GM18498 (cell line): ENCODE results near the gene EFCAB5.
"Not testable (repeated sequence)": the region's sequence is repeated elsewhere in the genome, so short reads cannot be mapped to it uniquely, and the experiment has no call there.

Source experiments
- ATAC-seq: cut with Tn5 transposase; IDR thresholded peaks from one replicate; pipeline ENCODE4 v1.9.1; 2021; ENCODE audit warnings: mild to moderate bottlenecking, moderate library complexity; ENCODE audit not compliant: unreplicated experiment

The EFCAB5 gene

DNA sequence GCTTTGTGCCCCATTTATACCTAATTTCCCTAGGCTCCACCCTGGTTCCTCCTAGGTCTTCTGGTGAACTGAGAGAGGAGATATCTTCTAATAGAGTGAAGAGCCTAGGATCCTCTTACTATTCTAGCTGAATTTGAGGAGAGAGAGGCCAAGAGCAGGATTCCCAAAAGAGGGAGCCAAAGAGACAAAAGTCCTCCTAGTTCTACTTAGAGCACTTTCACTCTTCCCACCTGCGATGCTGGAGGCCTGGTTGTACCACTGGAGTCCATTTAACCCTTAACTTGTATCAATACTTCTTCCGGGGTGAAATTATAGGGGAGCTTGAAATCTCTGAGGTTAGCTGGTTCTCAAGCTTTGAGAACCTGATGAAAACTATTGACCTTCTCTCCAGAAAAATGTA, 8.1 kb upstream of the EFCAB5 start:
- ATAC-seq, result no peak

DNA sequence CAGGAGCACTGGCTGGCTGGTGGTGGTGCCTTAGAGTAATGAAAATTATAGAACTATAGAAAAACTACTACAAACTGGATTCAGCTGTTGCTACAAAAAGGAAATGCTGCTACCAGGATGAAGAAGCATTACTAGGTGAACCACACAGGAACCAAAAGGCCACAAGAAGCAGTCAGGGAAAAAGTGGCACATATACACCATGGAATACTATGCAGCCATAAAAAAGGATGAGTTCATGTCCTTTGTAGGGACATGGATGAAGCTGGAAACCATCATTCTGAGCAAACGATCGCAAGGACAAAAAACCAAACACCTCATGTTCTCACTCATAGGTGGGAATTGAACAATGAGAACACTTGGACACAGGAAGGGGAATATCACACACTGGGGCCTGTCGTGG, 5.5 kb upstream of the EFCAB5 start:
- not testable (repeated sequence) for ATAC-seq

DNA sequence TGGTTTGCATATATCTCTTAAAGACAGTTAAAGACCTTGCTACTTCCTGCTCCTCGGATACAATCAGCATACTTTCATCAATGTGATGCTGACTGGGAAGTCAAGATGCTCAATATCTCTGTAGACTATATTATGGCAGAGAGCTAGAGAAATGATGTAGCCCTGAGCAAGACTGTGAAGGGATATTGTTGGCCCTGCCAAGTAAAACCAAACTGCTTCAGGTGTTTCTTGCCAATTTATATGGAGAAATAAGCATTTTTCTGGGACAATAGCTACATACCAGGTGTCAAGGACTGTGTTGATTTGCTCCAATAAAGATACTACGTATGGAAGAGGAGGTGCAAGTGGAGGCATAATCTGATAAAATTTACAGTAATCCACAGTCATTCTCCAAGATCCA, 4.7 kb upstream of the EFCAB5 start:
- no peak for ATAC-seq

DNA sequence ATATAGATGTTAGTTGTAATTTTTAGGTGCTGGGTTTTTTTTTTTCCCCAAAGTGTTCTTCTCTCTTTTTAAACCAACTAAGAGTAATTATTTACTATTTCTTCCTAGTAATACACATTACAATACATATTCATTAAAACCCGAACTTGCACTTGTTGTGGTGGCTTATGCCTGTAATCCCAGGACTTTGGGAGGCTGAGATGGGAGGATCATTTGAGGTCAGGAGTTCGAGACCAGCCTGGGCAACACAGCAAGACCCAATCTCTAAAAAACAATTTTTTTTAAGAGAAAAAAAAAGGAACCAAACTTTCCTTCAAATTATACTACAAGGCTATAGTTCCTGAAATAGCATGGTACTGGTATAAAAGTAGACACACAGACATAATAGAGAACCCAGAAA, 3.8 kb downstream of the EFCAB5 start:
- no peak for ATAC-seq

DNA sequence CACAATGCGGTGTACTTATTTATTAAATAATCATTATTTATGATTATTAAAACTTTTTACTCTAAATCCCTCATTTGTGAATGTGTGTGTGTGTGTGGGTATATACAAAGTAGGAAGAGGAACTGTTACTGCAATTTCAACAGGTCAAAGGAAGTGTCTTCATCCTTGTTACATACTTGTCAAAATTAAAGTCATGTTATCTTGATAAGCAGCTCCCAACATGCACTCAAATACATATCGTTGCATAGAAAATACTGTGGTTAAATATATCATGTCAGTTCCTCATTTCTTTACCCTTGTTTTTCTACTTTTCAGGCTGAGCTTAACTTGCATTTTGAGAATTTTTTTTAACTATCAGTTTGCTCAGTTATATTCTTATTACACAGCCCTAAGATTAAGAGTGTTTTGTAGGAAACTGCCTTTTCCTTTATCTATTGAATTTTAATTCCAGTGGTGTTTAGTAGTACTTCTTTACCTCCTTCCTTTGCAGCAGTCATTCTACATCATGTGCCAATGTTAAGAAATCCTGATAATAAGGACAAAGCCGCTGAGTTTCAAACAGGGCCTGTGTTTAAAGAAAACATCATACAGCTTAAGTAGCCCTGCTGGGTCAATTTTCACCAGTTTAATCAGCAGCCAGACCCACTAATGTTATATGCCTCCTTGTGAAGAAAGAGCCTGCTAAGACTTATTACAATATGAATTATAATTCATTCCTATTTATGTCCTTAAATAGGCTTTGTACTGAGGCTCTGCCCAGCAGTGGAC, 7.2 kb downstream of the EFCAB5 start:
- no peak for ATAC-seq

DNA sequence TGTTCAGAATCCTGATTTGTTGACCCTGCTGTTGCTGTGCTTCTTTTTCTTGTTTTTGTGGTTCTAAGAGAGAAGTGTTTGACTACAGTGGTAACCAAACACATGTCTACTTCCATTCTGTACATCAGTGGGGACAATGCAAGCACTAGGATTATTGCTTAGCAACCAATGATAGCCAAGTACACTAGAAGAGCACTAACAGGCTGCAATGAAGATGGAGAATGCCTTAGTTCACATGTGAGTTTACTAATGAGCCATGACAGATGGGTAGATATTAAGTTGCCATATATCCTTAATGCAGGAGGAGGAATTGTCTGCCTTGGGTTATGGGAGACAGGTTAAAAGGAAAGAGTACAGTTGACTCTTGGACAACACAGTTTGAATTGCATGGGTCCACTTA, 8.3 kb downstream of the EFCAB5 start:
- no peak for ATAC-seq

DNA sequence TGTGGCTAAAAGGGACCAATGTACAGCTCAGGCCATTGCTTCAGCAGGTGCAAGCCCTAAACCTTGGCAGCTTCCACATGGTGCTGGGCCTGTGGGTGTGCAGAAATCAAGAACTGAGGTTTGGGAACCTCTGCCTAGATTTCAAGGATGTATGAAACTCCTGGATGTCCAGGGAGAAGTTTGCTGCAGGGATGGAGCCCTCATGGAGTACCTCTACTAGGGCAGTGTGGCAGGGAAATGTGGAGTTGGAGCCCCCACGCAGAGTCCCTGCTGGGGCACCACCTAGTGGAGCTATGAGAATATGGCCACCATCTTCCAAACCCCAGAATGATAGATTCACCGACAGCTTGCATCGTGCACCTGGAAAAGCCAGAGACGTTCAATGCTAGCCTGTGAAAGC, 13.0 kb downstream of the EFCAB5 start:
- no peak for ATAC-seq

DNA sequence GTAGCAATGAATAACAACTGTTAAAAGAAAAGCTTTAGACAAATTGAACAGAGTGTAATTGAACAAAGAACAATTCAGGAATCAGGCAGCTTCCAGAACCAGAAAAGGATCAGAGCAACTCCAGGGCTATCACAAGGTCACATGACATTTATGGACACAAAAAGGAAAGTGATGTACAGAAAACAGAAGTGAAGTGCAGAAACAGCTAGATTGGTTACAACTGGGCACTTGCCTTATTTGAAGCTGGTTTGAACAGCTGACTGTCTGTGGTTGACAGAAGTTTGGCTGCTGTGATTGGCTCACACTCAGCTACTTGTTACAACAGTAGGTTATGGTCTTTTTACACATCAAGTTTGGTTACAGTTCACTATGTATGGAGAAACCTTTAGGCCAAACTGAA, 14.8 kb downstream of the EFCAB5 start:
- ATAC-seq, result no peak

DNA sequence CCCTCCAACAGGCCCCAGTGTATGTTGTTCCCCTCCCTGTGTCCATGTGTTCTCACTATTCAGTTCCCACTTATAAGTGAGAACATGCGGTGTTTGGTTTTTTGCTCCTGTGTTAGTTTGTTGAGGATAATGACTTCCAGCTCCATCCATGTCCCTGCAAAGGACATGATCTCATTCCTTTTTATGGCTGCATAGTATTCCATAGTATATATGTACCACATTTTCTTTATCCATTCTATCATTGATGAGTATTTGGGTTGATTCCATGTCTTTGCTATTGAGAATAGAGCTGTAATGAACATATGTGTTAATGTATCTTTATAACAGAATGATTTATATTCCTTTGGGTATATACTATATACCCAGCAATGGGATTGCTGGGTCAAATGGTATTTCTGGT, 16.1 kb downstream of the EFCAB5 start:
- not testable (repeated sequence) for ATAC-seq

DNA sequence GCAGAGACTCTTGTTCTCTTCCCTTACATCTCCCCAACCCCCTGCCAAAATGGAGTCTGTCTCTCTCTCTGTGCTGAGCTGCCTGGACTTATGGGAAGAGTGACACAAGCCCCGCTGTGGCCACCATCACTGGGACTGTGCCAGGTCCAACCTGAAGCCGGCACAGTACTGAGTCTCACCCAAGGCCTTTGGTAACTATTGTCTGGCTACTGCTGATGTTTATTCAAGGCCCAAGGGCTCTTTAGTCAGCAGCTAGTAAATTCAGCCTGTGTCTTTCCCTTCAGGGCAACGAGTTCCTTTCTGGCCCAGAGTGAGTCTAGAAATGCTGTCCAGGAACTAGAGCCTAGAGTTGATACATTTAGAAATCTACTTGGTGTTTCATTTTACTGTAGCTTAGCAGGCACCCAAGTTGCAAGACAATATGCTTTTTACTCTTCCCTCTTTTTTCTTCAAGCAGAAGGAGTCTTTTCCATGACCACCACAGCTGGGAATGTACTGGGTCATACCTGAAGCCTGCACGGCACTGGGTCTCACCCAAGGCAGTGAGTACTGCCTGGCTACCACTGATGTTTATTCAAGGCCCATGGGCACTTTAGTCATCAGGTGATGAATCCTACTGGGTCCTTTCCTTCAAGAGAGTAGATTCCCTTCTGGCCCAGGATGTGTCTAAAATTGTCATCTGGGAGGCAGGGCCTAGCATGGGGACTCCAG, 17.7 kb downstream of the EFCAB5 start:
- no peak for ATAC-seq

DNA sequence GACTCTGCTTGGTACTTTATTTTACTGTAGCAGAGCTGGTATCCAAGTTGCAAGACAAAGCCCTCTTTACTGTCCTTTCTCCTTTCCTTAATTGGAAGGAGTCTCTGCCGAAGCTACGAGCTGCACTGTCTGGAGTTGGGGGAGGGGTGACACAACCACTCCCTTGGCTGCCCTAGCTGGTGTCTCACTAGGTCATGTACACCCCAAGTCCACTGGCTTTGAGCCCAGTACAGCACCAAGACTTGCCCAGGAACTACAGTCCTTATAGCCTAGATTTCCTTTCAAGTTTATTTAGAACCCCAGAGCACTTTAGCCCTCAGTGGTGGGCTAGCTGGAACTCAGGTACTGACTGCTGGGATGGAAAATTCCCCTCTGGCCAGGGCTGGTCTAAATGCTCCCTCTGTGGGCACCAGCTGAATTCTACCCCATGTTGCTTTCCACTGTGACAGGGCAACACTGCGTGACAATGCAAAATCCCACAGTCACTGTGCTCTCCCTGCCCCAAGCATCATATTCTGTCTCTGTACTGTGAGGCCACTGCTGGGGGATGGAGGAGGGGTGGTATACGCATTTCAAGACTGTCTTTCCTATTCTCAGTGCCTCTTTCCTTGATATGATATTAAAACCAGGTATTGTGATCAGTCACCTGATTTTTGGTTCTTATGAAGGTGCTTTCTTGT, 18.4 kb downstream of the EFCAB5 start:
- ATAC-seq, result no peak

DNA sequence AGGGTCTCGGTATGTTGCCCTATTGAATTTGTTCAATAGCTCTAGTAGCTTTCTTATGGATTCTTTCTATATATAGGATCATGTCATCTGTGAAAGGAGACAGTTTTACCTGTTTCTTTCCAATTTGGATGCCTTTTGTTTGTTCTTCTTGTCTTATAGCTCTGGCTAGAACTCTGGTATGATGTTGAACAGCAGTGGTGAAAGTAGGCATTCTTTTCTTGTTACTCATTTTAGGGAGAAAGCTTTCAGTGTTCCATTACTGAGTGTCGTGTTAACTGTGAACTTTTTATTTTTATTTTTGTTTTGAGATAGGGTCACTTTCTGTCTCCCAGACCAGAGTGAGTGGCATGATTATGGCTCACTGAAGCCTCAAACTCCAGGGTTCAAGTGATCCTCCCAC, 21.2 kb downstream of the EFCAB5 start:
- ATAC-seq, result no peak

DNA sequence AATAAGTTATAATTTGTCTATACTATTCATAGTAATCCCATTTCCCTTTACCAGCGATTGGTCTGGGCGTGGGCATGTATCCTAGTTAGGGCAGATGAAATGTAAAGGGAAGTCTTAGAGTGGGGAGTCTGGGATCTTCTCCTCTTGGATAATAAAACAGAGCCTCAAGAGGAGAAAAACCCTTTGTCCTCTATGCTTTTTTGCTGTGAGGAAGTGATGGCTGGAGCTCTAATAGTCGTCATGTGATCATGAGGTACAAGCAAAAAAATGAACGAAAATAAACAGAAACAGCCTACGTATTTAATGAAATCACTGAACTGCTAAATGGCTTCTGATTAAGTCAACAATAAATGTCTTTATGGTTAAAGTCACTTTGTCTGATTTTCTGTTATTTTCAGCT, 26.8 kb downstream of the EFCAB5 start:
- no peak for ATAC-seq

DNA sequence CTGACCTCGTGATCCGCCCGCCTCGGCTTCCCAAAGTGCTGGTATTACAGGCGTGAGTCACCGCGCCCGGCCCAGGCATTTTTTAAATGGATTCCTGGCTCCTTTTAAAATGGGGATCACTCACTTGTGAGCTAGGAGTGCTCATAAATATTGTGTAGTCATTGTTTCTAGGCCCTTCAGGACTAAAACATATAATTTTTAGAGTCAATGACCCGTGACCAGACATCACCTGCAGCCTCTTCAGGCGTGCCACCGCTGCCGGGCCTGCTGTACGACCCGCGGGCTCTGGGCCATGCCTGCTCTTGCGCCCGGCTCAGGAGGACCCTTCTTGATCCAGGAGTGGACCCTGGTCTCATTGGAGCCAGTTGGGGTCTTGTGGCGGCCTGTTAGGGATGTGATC, 30.8 kb downstream of the EFCAB5 start:
- ATAC-seq, result no peak

DNA sequence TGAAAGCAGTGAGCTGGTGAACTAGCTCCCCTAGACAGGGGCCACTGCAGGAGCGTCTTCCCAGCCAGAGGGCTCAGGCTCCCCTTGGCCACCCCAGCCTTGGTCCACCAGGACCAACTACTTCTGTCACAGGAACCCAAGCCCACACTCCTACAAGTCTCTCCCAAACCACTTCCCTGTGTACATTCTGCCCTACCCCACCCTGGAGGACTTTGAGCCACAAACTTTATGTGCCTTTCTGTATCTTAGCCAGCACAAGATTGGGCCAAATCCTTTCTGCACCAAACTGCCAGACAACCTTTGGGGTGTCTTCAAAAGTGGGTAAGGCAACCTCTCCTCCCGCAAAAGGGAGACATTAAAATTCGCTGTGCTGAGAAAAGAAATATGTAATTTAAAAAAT, 31.6 kb downstream of the EFCAB5 start:
- ATAC-seq, result no peak

DNA sequence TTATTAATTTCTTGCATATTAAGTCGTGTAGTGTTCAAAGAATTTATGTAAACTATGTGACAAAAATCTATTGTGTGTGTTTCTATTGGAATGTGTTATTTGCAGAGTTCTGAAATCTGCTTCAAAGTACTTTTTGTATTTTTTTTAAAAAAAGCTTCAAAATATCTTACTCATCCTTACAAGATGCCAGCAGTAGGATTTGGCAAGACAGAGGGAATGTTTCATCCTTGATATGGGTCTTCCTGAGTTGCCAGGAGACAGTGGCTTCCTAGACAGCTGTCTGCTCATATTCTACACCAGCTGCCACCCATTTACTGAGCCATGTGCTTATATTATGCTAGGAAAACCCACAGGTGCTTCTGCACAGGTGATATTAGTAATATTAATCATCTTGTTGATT, 36.4 kb downstream of the EFCAB5 start:
- no peak for ATAC-seq

DNA sequence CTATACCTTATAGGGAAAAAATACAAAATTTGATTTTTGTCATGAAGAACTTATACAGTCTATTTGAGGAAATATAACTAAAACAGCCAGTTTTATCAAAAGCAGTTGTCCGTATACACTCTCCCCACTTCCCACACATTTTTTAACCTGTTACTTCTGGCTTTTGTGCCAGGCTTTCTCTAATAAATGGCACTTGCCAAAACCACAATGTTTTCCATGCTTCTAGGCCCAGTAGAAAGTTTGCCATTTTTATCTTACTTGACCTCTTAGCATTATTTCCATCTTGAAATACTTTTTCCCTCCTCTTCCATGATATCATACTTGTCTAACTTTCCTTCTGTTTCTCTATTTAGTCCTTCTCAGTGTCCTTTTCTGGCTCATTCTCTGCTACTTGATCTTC, 38.8 kb downstream of the EFCAB5 start:
- no peak for ATAC-seq

DNA sequence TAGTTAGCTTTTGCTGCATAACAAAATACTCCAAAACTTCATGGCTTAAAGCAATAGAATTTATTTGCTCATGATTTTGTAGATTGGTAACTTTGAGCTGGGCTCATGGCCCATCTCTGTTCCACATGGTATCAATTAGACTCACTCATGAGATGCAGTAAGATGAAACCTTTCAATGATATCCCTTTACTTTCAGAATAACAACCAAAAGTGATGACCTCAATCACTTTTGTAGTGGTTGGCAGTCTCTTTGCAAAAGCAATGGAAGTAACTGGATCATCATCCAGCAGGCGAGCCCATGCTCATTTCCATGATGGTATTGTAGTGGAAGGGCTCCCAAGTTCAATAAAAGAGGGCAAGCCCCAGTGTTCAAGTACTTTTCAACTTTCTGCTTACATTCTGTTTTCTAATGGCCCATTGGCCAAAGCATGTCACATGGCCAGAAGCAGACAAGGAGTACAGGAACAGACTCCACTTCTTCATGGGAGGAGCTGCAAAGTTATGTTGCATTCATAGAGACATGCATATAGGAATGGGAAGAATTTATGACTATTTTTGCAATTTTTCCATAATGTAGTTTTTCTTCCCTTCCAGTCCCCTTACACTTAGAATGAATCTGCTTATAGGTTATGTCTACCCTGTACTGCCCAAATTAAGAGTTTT, 41.7 kb downstream of the EFCAB5 start:
- no peak for ATAC-seq

DNA sequence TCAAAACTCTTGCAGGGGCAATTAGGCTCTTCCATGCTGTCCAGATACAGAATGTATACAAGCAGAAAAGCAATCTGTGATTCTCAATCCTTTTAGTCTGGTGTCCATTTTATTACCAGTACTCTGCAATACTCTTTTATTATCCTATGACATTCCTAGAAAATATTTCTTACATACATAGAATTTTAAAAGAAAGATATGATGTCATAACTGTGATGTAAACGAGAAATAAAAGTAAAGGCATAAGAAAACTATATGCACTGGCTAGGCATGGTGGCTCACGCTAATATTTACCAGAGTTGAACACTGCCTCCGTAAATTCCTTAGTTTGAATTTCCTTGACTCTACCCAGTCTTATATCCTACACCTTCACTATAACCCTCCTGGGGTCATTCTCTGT, 55.0 kb downstream of the EFCAB5 start:
- ATAC-seq, result no peak

DNA sequence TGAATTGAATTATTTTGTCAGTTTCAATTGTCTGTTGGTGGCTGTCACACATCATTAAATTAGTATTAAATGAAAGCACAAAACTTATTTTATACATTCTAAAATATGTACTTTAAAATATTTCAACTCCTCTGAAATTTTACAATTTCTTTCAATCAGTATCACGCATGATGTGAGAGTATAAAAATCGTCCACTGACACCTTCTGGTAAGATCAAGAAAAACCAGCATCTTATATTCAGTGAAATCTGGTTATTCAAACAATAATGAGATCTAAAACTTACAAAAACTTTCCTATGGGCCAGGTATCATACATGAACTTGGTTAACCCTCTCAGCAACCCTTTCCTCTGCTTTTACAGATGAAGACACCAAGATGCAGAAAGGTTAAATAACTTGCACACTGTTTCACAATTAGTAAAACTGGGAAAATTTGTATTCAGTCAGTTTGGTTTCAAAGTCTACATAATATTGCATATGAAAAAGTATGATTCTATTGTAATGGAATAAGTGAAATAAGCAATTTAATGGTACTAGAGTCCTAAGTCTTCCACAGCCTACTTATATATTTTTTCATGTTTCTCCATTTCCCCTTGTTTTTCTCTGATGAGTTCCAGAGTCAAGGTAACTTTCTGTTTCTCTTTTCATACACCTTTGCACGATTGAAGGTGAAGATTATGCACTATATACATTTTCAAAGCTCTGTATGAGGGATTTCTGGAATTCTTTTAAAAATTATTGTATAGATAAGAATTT, 58.7 kb downstream of the EFCAB5 start:
- ATAC-seq, result no peak

DNA sequence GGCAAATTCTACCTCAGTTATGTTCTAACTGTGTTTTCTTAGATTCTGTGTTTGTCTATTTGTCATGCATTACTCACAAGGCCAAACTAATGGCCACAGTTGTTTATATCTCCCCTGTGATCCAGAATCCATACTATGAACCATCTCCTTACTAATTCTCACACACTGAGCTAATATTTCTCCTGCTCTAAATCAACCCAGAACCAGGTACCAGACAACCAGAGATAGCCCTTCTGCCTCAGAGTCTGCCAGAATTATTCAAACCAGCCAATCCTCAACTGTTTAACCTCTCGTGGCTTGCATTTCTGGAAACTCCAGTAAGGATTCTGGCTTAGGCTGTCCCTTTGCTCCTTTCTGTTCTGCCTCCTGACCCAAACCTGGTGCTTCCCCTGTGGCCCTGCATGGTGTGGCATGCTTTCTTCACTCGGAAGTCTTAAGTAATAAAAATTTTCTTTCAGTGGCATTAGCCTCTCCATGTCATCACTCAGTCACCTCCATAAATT, 59.4 kb downstream of the EFCAB5 start:
- ATAC-seq, result no peak
